GM21723 (cell line): ENCODE measurements around the gene CST9.
"Not testable (repeated sequence)": the region's sequence is repeated elsewhere in the genome, so short reads cannot be mapped to it uniquely, and the experiment has no call there.

Source experiments
- ATAC-seq: cut with Tn5 transposase; IDR thresholded peaks from one replicate; pipeline ENCODE4 v1.9.1; 2021; ENCODE audit warnings: mild to moderate bottlenecking, moderate library complexity; ENCODE audit not compliant: unreplicated experiment

Gene CST9

DNA sequence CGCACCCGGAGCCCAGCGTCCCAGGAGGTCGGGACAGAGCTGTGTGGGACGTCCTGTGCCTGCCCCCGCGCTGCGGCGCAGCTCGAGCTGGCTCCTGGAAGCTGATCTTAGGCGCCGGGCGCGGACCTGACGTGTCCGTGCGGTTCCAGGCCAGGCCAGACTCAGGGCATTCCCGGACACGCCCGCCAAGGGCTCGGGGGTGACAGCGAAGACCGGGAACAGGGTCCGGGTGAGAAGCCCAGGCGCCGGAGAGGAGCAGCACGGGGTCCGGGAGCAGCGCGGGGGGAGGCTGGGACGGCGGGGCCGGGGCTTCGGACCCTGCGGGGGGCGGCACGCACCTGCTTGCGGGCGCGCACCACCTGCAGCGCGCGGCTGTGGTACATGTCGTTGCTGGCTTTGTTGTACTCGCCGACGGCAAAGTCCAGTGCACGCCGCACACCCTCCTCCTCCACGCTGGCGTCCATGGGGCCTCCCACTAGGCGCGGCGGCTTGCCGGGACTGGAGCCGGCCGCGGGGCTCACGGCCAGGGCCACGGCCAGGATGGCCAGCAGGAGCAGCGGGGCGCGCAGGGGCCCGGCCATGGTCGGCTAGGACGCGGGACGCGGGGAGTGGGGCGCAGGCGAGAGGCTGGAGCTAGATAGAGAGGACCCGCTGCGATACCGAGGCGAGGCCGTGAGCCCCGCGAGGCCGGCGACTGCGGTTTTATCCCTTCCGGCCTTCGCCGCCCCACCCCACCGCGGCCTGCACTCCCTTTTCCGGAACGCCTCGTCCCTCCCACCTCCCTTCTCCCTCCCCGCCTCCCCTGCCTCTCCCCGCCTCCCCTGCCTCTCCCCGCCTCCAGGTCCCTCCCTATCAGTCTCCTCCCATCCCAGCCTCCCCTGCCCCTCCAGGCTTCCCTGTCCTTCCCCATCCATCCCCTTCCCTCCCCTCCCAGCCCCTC lies 31.8 kb upstream of the CST9 start, which contains the start of gene CST3:
CST3 (minus strand) TSS at position 674 of the 940 bp plus-strand sequence; CDS start at position 581, 93 bp downstream.
- ATAC-seq = peak; percentile 64

DNA sequence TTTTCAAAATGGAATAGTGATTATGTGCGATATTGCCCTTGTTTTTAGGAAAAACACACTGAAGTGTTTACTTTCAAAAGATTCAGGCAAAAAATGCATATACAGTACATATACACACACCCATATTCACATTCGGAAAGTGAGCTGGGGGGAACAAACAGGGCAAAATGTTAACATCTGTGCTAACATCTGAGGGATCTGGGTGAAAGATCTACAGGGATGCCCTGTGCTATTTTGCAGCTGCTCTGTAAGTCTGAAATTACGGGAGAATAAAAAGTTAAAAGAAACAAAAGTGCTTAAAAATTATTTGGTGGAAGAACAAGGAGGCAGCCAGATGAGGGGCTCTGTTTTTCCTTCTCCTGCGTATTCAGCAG lies 31.2 kb upstream of the CST9 start:
- ATAC-seq = no peak

DNA sequence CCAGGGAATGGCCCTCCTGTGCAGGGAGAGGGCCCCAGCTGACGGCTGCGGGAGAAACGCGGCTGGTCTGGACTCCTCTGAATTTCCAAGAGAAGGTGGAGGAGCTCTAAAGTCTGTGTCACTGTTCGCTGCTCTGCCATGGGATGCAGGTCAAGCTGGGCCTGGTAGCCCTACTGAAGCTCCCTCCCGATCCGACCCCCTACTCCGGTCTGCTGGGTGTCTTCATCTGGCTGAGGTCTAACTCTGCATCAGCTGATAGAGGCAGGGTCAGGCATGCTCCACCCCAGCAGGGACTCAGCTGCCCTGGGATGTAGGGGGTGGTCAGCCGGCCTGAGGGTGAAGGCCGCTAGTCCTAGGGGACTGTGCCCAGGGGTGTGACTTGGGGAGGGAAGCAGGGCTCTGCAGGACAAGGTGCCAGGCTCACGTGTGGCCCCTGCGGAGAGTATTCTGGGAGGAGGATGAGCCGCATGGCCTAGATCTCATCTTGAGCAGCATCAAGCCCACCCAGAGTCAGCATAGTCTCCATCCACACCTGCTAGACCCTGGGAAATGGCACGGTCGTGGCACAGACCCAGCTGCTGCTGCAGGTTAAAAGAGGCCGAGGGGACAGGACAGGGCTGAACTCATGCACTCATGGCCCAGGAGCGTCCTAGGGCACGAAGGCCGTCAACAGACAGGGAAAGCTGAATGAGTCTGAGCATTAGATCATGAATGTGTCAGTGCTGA lies 30.6 kb upstream of the CST9 start:
- ATAC-seq = no peak

DNA sequence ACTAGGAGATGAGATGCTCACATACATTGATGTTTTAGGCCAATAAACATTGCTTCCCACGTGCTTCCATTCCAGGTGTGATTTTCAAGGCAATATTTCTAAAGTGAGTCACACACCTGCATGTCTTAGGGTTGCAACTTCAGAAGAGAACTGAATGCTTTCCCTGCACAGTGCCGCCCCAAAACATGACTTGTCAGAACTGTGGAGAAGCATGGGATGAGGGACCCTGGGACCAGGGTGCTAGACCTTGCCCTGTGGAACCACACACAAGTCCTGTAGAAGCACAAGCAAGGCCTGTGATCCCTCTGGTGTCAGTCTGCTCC lies 30.0 kb upstream of the CST9 start:
- not testable (repeated sequence) for ATAC-seq

DNA sequence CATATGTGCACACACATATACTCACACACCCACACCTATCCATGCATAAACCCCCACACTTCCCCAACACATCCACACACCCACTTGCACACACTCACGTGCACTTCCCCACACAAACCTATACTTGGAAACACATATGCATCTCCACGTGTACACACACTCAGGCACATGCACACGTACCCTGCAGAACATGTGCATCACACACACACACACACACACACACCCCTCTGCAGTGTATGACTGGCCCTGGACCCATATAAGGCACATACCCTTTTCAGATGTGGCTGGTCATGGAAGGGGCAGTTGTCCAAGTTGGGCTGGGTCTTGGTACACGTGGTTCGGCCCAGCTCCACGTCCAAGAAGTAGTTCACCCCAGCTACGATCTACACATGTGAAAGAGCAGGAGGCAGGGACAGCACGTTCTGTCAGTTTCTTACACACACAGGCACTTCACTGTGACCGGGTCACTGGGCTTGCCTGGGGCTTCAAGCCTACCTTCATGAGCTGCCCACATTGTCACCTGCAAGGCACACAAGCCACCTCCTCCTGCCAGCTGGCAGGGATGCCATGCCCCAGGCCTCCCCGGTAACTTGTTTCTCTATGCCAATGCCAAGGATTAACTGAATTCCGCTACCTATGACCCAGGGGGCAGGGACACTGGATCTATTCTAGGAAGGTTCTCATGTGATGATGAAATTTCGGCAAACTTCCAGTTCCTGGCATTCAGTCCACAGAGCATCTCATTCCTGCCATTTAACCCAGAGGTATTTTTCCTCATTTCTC lies 29.5 kb upstream of the CST9 start:
- ATAC-seq = no peak

DNA sequence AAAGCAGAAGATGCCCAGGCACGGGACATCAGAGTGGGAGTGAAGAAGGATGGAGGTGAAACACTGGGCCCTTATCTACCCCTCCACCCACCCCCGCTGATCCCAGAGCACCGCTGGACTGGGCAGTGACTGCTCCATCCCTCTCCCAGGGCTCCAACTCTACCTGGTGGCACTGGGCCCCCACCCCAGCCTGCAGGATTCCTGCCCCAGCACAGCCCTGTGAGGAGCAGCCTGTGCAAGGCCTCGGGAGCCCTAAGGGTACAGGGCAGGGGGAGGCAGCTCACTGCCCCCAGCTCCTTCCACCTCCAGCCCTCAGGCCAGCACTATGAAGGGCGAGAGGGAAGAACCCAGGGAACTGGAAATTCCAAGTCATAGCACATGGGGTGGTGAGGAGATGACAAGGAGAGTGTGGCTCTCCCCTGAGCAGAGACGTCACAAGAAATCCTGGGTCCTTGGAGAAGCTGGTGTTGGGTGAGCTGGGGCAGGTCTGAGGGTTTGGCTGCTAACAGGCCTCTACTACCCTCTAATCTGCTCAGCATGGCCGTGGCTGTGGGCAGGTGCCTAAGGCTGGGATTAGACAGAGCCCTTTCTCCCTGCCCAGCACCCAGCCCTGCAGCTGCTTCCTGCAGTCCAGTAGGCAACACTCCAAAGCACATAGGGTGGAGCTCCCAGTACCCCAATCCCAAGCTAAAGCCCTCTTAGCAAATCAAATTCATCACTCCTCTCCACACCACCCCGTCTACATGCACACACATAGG lies 28.5 kb upstream of the CST9 start:
- no peak for ATAC-seq

DNA sequence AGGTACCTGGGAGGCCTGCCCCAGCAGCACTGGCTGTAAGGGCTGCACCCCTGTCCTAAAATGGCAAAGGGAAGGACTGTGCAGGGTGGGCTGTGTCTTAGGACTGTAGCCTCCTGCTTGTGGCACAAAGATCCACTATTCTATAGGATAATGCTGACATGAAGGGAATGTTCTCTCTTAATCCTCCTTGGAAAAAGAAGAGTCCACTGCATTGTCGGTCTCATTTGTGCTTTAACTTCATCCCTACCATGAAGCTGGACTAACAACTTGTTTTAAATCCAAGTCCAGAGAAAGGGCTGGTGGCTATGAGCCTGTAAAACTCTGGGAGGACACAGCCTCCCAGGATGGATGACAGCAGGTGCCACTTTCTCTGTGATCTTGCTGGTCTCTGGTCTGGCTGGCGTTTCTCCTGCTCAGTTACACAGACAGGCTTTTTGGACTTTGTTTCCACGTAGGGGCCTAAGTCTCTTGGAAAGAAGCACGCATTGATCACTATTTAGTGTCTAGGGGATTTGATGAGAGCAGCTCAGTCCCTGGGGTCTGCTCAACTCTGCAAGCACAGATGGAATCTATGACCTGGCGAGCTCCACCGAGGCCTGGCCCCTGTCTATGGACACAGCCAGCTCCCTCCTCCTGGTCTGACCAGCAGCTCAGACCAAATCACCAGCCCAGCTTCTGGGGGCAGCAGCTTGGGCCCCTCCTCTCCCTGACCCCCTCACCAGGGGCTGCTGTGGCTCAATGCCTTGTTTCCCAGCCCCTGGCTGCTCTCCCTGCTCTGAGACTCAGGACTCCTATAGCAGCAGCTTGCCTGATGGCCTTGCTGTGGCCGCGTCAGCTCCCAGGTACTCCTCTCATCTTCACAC lies 27.2 kb upstream of the CST9 start:
- ATAC-seq = no peak

DNA sequence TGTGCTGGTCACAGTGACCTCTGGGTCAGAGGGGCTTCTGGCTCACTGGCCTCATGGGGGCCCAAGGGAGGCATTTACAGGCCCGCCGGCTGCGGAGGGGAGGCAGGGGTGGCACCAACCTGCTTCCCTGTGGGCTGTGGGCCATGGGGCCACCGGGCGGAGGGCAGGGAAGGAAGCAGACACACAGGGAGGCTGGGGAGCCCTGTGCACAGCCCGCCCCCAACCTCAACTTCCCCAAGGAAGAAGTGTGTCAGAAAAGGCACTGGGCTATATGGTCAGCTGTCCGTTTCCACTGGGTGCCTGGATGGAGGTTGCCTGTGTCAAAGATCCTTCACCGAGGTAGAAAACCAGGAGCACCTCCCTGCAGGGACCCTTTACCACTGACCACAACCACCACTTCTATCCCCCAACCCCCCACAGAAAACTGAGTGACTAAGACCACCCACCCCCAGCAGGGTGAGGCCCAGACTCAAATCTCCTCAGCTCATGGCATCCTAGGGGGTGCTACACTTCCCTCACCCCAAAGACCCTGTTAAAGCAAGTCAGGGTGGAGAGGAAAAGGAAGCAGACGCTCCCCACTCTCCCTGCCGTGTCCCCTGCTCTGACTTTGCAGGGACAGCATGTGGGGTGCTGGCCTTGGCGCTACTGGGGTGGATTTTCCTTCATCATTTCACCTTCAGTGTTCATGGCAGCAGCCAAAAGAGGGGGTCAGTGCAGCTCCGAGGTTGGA lies 26.4 kb upstream of the CST9 start:
- ATAC-seq = no peak

DNA sequence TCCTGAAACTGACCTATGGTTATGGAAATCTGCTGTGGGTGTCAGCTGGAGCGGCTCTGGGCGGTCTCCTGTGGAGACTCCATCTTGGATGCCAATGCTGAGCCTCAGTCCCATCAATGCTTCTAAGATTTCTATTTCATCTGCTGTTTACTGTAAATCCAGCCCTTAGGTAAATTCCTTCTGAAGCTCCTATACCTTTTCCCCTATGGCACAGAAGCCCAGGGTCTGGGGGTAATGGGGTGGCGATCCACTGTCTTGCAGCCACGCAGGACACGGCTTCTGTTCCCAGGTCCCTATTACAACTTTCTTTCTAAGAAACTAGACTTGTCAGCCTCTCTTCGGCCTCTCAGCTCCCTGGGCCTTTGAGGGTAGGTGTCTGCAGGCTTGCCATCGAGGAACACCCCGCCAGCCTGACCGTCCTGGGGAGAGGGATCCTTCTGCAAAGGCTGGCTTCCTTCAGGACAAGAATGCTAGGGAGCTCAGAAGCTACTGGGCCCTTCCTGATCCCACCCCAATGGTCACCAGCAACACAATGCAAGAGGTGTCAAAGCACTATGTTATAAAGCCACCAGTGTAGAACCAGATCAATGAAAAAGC lies 25.6 kb upstream of the CST9 start:
- no peak for ATAC-seq

DNA sequence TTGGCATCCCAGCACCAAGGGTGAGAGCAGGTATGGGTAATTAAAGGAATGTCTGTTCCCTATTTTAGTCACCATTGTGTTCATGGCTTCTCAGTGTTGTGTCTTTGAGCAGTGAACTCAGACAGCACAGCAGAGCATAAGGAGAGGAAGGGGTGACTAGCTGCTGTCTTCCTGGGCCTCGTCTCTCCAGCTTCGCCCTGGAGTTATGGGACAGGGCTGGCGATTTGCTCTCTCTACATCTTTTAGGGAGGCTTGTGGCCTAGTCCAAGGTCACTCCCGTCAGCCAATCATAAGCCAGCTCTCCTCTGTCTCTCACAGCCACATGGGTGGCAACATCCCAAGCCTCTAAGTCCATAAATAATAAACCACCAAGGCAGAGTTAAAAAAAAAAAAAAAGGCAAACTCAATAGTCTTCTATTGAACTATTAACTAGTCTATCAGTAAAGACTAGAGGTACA lies 24.7 kb upstream of the CST9 start:
- no peak for ATAC-seq

DNA sequence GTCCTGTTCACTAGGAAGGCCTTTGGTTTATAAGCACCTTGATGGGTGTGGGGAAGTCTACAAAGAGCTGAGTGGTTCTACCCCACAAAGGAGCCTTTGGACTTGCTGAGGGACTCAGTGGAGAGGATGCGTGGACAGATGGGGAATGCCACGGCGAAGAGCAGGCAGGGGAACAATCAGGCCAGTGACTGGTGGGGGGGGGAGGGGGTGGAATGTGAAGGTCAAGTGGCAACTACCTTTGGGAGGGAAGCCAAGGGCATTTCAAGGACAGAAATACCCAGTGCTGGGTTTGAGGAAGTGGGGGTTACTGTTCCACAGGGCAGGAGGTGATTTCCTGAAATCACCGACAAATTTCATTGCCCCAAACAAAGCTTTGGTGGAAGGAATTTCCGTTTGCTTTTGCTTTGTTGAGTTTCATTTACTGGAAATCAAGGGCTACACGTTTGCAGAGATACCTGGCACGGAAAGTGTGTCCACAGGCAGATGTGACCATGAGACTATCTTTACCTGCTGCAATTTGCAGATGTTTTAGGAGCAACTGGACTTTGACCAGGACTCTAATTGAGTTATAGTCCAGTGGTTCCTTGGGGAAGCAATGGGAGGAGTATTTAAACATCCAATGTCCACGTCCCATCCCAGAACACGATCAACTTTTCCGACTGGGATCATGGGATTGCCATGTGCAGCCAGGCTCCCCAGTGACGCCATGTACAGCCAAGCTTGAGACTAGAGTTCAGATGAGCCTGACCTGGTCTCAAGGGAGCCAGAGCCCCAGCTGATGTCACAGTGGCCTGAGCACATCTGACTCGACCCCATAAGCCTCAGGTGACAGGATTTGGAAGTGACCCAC lies 24.1 kb upstream of the CST9 start:
- no peak for ATAC-seq

DNA sequence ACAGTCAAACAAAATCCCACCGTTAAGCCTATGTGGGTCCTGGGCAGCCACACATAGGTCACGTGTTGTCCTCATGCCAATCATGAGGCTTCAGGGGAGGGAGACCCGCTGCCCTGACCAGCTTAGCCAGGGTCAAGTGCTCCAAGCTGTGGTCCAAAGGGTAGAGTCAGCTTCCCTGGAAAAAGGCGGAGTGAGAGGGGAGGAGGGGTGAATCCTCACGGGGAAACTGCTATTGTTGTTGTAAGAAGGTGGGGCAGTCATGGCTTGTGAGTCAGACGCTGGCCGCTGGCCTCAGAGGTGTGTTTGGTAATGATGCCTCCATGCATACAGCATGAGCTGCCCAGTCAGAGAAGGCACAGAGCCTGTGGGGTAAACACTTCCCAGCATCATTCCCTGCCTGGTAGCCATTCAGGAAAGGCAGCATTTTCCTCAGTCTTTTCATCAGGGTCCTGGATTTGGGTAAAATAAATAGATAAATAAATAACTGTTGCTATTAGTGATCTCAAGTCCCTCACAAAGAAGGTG lies 23.4 kb upstream of the CST9 start:
- no peak for ATAC-seq

DNA sequence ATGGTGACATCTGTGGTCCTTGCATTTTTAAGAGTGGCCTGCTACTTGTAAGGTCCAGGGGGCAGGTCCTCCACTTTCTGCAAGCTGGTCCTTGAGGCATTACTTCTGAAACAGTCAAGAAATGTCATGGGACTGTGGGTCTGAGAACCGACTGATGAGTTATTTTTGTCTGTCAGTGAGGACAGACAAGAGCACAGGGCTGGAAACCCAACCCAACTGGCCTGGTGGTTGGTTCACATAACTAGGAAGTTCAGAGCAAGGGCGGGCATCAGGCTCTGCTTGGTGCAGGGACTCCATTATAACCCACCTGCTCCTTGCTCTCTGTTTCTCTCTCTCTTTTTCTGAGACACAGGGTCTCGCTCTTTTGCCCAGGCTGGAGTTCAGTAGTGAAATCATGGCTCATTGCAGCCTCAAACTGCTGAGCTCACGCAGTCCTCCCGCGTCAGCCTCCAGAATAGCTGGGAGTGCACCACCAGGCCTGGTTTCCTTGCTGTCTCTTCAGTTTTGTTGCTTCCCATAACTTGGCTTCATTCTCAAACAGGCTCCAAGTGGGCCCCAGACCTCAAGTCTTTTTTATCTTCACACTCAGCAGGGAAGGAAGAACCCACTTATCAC lies 22.8 kb upstream of the CST9 start:
- no peak for ATAC-seq

DNA sequence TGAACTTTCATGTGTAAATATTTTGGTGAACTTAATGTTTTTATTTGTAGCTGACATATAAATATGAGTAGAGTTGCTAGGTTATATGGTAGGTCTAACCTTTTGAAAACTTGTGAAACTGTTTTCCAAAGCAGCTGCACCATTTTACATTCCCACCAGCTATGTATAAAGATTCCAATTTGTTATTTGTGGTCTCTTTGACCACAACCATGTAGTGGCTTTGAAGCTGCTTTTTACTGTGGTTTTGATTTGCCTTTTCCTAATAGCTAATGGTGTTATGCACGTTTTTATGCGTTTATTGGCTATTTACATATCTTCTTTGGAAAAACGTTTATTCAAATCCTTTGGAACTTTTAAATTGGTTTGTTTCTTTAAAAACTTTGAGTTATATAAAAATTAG lies 21.8 kb upstream of the CST9 start:
- no peak for ATAC-seq

DNA sequence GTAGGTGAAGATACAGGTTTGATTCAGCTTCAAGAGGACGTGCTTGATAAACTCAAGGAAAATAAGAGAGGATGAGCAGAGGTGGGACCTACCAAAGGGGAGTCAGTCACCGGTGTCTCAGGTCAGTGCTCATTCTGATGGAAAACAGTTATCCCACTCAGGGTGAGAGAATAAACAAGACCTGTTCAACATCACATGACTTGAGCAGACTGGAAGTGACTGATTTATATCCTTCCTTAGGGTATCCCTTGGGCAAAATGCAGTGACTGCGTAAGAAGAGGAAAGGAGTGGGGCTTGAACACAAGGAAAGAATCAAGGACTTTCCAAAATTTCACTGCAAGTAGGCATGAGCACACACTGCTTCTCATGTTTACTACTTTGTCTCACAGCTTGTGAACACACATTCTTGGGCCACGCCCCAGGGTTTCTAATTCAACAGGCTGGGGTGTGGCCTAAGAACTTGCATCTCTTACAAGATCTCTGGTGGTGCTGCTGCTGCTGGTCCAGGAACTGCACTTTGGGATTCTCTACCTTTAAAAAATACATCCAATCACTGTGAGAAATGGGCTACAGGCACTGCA lies 20.4 kb upstream of the CST9 start:
- no peak for ATAC-seq

DNA sequence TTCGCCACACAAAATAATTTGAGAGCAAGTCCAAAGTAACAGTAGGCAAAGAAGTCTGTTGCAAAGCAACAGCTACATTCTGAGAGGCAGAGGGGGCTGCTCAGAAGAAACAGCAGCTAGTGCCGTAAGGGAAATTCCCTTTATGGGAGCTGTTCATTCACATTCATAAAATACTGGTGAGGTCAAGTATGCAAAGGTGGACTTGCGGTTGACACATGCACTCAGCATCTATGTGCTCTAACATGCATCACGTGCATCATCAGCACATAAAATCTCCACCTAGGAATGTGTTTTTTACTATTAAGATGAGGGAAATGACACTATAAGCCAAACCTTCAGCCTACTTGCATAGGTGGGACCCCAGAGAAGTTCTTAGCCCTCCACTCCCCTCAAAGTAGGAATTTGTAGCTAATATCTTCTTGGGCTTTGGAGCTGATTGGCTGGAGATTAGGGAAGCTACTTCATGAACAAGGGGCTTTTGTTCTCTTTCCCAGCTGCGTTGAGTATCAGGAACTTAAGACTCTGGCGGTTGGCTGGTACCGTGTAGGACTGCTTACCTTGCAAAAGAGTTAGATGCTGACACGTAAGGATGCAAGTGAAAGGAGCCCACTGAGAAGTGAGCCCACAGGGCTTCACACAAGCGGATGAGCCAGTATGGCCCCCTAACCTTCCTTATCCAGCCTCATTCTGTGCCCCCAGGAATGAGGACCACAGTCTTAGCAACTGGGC lies 19.7 kb upstream of the CST9 start:
- no peak for ATAC-seq
